Activated T-helper 1 cell treated with Interleukin-2 at 50 U/mL for 16 hours (primary cell): Measurements from ENCODE around the gene GMEB2.
"Not testable (repeated sequence)": the region's sequence is repeated elsewhere in the genome, so short reads cannot be mapped to it uniquely, and the experiment has no call there.

ENCODE experiments used
- DNase-seq: peaks from one replicate; pipeline ENCODE4 v3.0.0-alpha.2; 2020; ENCODE audit warnings: low read depth

The GMEB2 gene

GRCh38 chr20:63639093-63639975, 12.4 kb upstream of the GMEB2 start:
- DNase-seq = peak; percentile 81

GRCh38 chr20:63636752-63637628, 10.1 kb upstream of the GMEB2 start:
- no peak for DNase-seq

- DNase-seq = peak; percentile 68
Observed at GRCh38 chr20:63635431-63636141, 8.7 kb upstream of the GMEB2 start.

GRCh38 chr20:63633732-63634131, 6.8 kb upstream of the GMEB2 start:
- DNase-seq = no peak

- not testable (repeated sequence) for DNase-seq
Observed at GRCh38 chr20:63631426-63631825, 4.5 kb upstream of the GMEB2 start.

GRCh38 chr20:63630956-63631355, 4.1 kb upstream of the GMEB2 start:
- DNase-seq = not testable (repeated sequence)

- DNase-seq = no peak
Observed at GRCh38 chr20:63628246-63628975, 1.5 kb upstream of the GMEB2 start.

GRCh38 chr20:63627751-63628245, 897 bp upstream of the GMEB2 start:
- no peak for DNase-seq

GRCh38 chr20:63627129-63627750, 339 bp upstream of the GMEB2 start:
- DNase-seq = peak; percentile 93

- peak; percentile 18 for DNase-seq
Observed at GRCh38 chr20:63625771-63626423, 1.0 kb downstream of the GMEB2 start.

GRCh38 chr20:63624486-63624885, 2.4 kb downstream of the GMEB2 start:
- DNase-seq = no peak

GRCh38 chr20:63622732-63623131, 4.2 kb downstream of the GMEB2 start:
- no peak for DNase-seq

GRCh38 chr20:63622096-63622495, 4.8 kb downstream of the GMEB2 start:
- no peak for DNase-seq

- DNase-seq = no peak
Observed at GRCh38 chr20:63620991-63621390, 5.9 kb downstream of the GMEB2 start.

GRCh38 chr20:63619505-63619904, 7.4 kb downstream of the GMEB2 start:
- no peak for DNase-seq

GRCh38 chr20:63619086-63619485, 7.8 kb downstream of the GMEB2 start:
- no peak for DNase-seq

- no peak for DNase-seq
Observed at GRCh38 chr20:63618291-63618980, 8.5 kb downstream of the GMEB2 start.

- no peak for DNase-seq
Observed at GRCh38 chr20:63617876-63618265, 9.0 kb downstream of the GMEB2 start.

GRCh38 chr20:63617092-63617875, 9.6 kb downstream of the GMEB2 start:
- DNase-seq = no peak
